Measurements from ENCODE around the gene CLMP.

The CLMP gene

GRCh38 chr11:123193742-123194141 is 1.3 kb downstream of the CLMP start:
- peak overlapping the region; percentile 82 for H3K27ac ChIP-seq
- CTCF ChIA-PET, result no interaction called here
- POLR2A ChIA-PET (ENCODE audit: low non-redundant PET), result no interaction called here
- no peak for TF ChIP-seq CTCF (conservative IDR thresholded peaks at IDR 0.05; ENCODE audit: low read depth)
- DNase-seq (ENCODE audit: low spot score), result no peak

- no peak overlapping the region for H3K27ac ChIP-seq
- TF ChIP-seq CTCF (conservative IDR thresholded peaks at IDR 0.05; ENCODE audit: low read depth), result no peak
- DNase-seq (ENCODE audit: low spot score), result no peak
- ChIA-PET POLR2A (ENCODE audit: low non-redundant PET) (no interaction called here), CTCF (interaction anchor here (0.6 kb wide), 1 partner anchor 18 kb away, joined by 8 read pairs; no protein-coding TSS in a partner anchor)
Observed at GRCh38 chr11:123191939-123192338, 3.1 kb downstream of the CLMP start.

GRCh38 chr11:123190518-123190917 is 4.5 kb downstream of the CLMP start:
- no peak for TF ChIP-seq CTCF (conservative IDR thresholded peaks at IDR 0.05; ENCODE audit: low read depth)
- ChIA-PET POLR2A (ENCODE audit: low non-redundant PET) (no interaction called here), CTCF (interaction anchor here (0.6 kb wide), 1 partner anchor 56 kb away, joined by 5 read pairs; no protein-coding TSS in a partner anchor)
- no peak for DNase-seq (ENCODE audit: low spot score)
- H3K27ac ChIP-seq, result no peak overlapping the region

- peak overlapping the region; percentile 8 for H3K27ac ChIP-seq
- ChIA-PET POLR2A (ENCODE audit: low non-redundant PET) (no interaction called here), CTCF (no interaction called here)
- DNase-seq (ENCODE audit: low spot score), result no peak
- TF ChIP-seq CTCF (conservative IDR thresholded peaks at IDR 0.05; ENCODE audit: low read depth), result no peak
Observed at GRCh38 chr11:123188508-123189165, 6.4 kb downstream of the CLMP start.

GRCh38 chr11:123187665-123188507 is 7.2 kb downstream of the CLMP start:
- peak overlapping the region; percentile 8 for H3K27ac ChIP-seq
- TF ChIP-seq CTCF (conservative IDR thresholded peaks at IDR 0.05; ENCODE audit: low read depth), result no peak
- no peak for DNase-seq (ENCODE audit: low spot score)
- ChIA-PET POLR2A (ENCODE audit: low non-redundant PET) (no interaction called here), CTCF (no interaction called here)

- CTCF ChIA-PET, result no interaction called here
- no peak for TF ChIP-seq CTCF (conservative IDR thresholded peaks at IDR 0.05; ENCODE audit: low read depth)
- POLR2A ChIA-PET (ENCODE audit: low non-redundant PET), result no interaction called here
- no peak for DNase-seq (ENCODE audit: low spot score)
- peak overlapping the region; percentile 78 for H3K27ac ChIP-seq
Observed at GRCh38 chr11:123187248-123187647, 7.8 kb downstream of the CLMP start.

Measured in RWPE1 (cell line).